ENCODE measurements around the gene PNMA6F.
"Not testable (repeated sequence)": the region's sequence is repeated elsewhere in the genome, so short reads cannot be mapped to it uniquely, and the experiment has no call there.

PNMA6F gene

DNA sequence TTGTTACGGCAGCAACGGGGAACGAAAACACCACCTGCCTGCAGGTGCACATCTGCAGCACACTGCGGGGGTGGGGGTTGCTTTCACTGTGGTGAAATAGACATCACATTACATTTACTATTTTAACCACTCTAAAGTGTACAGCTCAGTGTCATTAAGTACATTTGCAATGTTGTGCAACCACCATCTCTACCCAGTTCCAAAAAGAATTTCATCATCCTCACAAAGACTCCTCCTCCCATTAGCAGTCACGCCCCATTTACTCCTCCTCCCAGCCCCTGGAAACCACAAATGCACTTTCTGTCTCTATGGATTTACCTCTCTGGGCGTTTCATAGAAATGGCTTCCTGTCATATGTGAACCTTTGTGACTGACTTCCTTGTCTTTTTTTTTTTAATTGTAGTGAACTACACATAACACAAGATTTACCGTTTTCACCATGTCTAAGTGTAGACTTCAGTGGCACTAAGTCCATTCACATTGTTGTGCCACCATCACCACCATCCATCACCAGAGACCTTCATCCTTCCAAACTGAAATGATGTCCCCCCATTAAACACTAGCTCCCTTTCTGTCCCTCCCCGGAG is 28.0 kb downstream of the PNMA6F start:
- H3K4me1 ChIP-seq (ENCODE audit: control insufficient read depth, low read depth, low read length); H3K27me3 ChIP-seq (ENCODE audit: control insufficient read depth, insufficient read depth, low read length); H3K27ac ChIP-seq (ENCODE audit: low read length); H3K36me3 ChIP-seq (ENCODE audit: control insufficient read depth, low read depth, low read length); H3K9ac ChIP-seq (ENCODE audit: low read length); H3K9me3 ChIP-seq (ENCODE audit: control insufficient read depth, low read depth, low read length); H3K4me3 ChIP-seq (ENCODE audit: low read length): not testable (repeated sequence)

GRCh38 chrX:153288807-153289206 is 32.8 kb downstream of the PNMA6F start:
- H3K27me3 ChIP-seq (ENCODE audit: control insufficient read depth, insufficient read depth, low read length); H3K4me1 ChIP-seq (ENCODE audit: control insufficient read depth, low read depth, low read length); H3K27ac ChIP-seq (ENCODE audit: low read length); H3K9ac ChIP-seq (ENCODE audit: low read length); H3K9me3 ChIP-seq (ENCODE audit: control insufficient read depth, low read depth, low read length); H3K36me3 ChIP-seq (ENCODE audit: control insufficient read depth, low read depth, low read length); H3K4me3 ChIP-seq (ENCODE audit: low read length): not testable (repeated sequence)

DNA sequence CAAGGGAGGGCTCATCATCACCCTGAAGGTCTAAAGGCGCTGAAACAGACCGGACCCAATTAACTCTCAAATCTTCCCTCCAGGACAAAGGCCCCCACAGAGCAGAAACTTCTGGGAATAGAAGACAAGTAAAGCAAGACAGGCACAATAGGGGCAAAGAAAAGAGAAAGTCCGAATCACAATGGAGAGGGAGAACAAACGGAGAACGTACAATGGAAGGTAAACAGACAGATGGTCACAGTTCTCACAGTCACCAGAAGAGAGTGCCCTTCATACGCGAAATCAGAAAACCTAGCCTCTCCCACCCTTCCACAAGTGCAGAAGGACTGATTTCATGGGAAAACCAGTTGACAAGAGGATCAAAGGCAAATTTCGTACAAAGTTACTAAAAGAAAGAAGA is 35.9 kb downstream of the PNMA6F start:
- H3K4me3 ChIP-seq (ENCODE audit: low read length); H3K36me3 ChIP-seq (ENCODE audit: control insufficient read depth, low read depth, low read length); H3K9ac ChIP-seq (ENCODE audit: low read length); H3K27ac ChIP-seq (ENCODE audit: low read length); H3K4me1 ChIP-seq (ENCODE audit: control insufficient read depth, low read depth, low read length); H3K9me3 ChIP-seq (ENCODE audit: control insufficient read depth, low read depth, low read length); H3K27me3 ChIP-seq (ENCODE audit: control insufficient read depth, insufficient read depth, low read length): not testable (repeated sequence)

- H3K4me1 ChIP-seq (ENCODE audit: control insufficient read depth, low read depth, low read length); H3K9ac ChIP-seq (ENCODE audit: low read length); H3K4me3 ChIP-seq (ENCODE audit: low read length); H3K9me3 ChIP-seq (ENCODE audit: control insufficient read depth, low read depth, low read length); H3K36me3 ChIP-seq (ENCODE audit: control insufficient read depth, low read depth, low read length); H3K27ac ChIP-seq (ENCODE audit: low read length); H3K27me3 ChIP-seq (ENCODE audit: control insufficient read depth, insufficient read depth, low read length): not testable (repeated sequence)
These were observed 37.6 kb downstream of the PNMA6F start for GRCh38 chrX:153283982-153284381.

DNA sequence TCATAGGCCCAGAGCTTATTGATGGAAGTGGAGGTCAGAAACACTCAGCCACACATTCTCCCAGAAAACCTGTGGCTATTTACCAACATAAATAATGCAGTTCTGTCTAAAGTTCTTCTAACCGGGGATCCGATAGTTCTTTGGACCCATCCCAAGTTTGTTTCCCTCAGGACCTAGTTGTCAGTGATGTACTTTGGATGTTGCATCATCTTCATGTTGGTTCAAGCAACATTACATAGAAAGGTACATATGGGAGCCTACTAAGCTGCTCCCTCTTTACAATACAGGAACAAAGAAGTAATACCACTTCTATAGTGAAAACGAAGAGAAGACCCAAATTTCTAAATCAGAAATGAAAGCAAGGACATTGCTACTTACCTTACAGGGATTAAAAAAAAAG is 39.8 kb downstream of the PNMA6F start:
- H3K27ac ChIP-seq (ENCODE audit: low read length); H3K4me3 ChIP-seq (ENCODE audit: low read length); H3K27me3 ChIP-seq (ENCODE audit: control insufficient read depth, insufficient read depth, low read length); H3K9me3 ChIP-seq (ENCODE audit: control insufficient read depth, low read depth, low read length); H3K9ac ChIP-seq (ENCODE audit: low read length); H3K4me1 ChIP-seq (ENCODE audit: control insufficient read depth, low read depth, low read length); H3K36me3 ChIP-seq (ENCODE audit: control insufficient read depth, low read depth, low read length): not testable (repeated sequence)

DNA sequence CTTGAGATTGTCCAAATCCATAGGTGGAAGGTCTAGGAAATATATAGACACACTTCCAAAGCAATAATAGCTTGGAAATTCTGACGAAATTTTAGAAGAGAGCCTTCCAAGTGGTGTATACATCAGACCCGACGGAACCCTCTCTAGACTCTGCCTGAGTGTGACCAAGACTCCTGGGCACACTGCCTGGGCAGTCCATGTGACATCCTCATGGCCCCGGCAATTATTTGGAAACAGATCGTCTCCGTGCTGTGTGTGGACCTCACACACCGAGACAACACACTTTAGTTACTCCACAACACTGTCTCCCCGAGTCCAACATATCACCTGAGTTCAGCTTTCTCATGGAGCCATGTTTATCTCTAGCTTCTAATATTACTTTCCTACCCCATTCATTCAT is 42.3 kb downstream of the PNMA6F start:
- H3K4me1 ChIP-seq (ENCODE audit: control insufficient read depth, low read depth, low read length); H3K36me3 ChIP-seq (ENCODE audit: control insufficient read depth, low read depth, low read length); H3K27ac ChIP-seq (ENCODE audit: low read length); H3K9ac ChIP-seq (ENCODE audit: low read length); H3K27me3 ChIP-seq (ENCODE audit: control insufficient read depth, insufficient read depth, low read length); H3K9me3 ChIP-seq (ENCODE audit: control insufficient read depth, low read depth, low read length); H3K4me3 ChIP-seq (ENCODE audit: low read length): not testable (repeated sequence)

DNA sequence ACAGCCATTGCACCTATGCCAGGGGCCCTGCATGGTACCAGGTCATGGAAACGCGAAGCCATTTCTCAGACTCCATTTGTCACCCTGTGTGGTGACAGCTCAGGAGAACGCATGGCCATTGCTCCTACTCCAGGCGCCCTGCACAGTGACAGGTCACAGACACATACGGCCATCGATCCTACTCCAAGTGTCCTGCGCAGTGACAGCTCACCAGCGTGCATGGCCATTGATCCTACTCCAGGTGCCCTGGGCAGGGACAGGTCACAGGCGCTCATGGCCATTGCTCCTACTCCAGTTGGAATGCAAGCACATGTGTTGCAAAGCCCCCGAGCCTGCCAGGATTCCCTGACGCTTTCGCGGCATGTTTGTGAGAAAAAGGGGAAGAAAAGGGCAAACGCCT is 45.5 kb downstream of the PNMA6F start:
- not testable (repeated sequence) for H3K4me1 ChIP-seq (ENCODE audit: control insufficient read depth, low read depth, low read length); H3K27me3 ChIP-seq (ENCODE audit: control insufficient read depth, insufficient read depth, low read length); H3K36me3 ChIP-seq (ENCODE audit: control insufficient read depth, low read depth, low read length); H3K9ac ChIP-seq (ENCODE audit: low read length); H3K4me3 ChIP-seq (ENCODE audit: low read length); H3K9me3 ChIP-seq (ENCODE audit: control insufficient read depth, low read depth, low read length); H3K27ac ChIP-seq (ENCODE audit: low read length)

- H3K9ac ChIP-seq (ENCODE audit: low read length); H3K36me3 ChIP-seq (ENCODE audit: control insufficient read depth, low read depth, low read length); H3K27me3 ChIP-seq (ENCODE audit: control insufficient read depth, insufficient read depth, low read length); H3K27ac ChIP-seq (ENCODE audit: low read length); H3K4me1 ChIP-seq (ENCODE audit: control insufficient read depth, low read depth, low read length); H3K4me3 ChIP-seq (ENCODE audit: low read length); H3K9me3 ChIP-seq (ENCODE audit: control insufficient read depth, low read depth, low read length): not testable (repeated sequence)
These were observed 46.1 kb downstream of the PNMA6F start for GRCh38 chrX:153275418-153275817.

DNA sequence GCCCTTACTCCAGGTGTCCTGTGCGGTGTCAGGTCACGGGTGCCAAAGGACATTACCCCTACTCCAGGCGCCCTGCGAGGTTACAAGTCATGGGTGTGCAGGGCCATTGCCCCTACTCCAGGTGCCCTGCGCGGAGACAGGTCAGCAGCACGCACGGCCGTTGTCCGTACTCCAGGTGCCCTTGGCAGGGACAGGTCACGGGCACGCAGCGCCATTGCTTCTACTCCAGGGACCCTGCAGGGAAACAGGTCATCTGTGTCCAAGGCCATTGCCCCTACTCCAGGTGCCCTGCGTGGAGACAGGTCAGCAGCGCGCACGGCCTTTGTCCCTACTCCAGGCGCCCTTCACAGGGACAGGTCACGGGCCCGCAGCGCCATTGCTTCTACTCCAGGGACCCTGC is 49.0 kb downstream of the PNMA6F start:
- not testable (repeated sequence) for H3K36me3 ChIP-seq (ENCODE audit: control insufficient read depth, low read depth, low read length); H3K27me3 ChIP-seq (ENCODE audit: control insufficient read depth, insufficient read depth, low read length); H3K9ac ChIP-seq (ENCODE audit: low read length); H3K4me3 ChIP-seq (ENCODE audit: low read length); H3K9me3 ChIP-seq (ENCODE audit: control insufficient read depth, low read depth, low read length); H3K27ac ChIP-seq (ENCODE audit: low read length); H3K4me1 ChIP-seq (ENCODE audit: control insufficient read depth, low read depth, low read length)

- not testable (repeated sequence) for H3K27ac ChIP-seq (ENCODE audit: low read length); H3K9ac ChIP-seq (ENCODE audit: low read length); H3K27me3 ChIP-seq (ENCODE audit: control insufficient read depth, insufficient read depth, low read length); H3K9me3 ChIP-seq (ENCODE audit: control insufficient read depth, low read depth, low read length); H3K4me1 ChIP-seq (ENCODE audit: control insufficient read depth, low read depth, low read length); H3K36me3 ChIP-seq (ENCODE audit: control insufficient read depth, low read depth, low read length); H3K4me3 ChIP-seq (ENCODE audit: low read length)
These were observed 49.5 kb downstream of the PNMA6F start for GRCh38 chrX:153272070-153272469.

Measured in iPS-18a (cell line).